ENCODE measurements around the gene OR1D5. TPM values are rescaled to one million over a fixed set of nuclear protein-coding genes. Genes with fewer than 3 reads are reported as not detected.

The OR1D5 gene
- total RNA-seq, 2 experiments from 2014 or later: not detected

- intact Hi-C loops (cut with micrococcal nuclease): no loop called here
- H3K27me3 Mint-ChIP-seq: no peaks in the 10 kb centered on the region
- no peak overlapping the region for H3K4me3 Mint-ChIP-seq
- H3K9me3 Mint-ChIP-seq: no peaks in the 10 kb centered on the region
- POLR2A ChIA-PET: no interaction called here
- TF ChIP-seq CTCF (IDR thresholded peaks at IDR 0.05): no peak
- H3K36me3 Mint-ChIP-seq (ENCODE audit: low read depth): no peaks in the 10 kb centered on the region
- ATAC-seq (no peak), DNase-seq (no peak)
- H3K27ac Mint-ChIP-seq: no peak overlapping the region
- CTCF ChIA-PET: interaction anchor here (1.4 to 1.7 kb wide), 2 partner anchors 13 to 17 kb away, joined by 3 read pairs; no protein-coding TSS in a partner anchor
- H3K4me1 Mint-ChIP-seq (ENCODE audit: low read depth): no peaks in the 10 kb centered on the region
Measured at GRCh38 chr17:3030096-3030495, 33.3 kb downstream of the OR1D5 start.

- TF ChIP-seq CTCF (IDR thresholded peaks at IDR 0.05): no peak
- Mint-ChIP-seq H3K27me3 (no peaks in the 10 kb centered on the region), H3K36me3 (ENCODE audit: low read depth) (no peaks in the 10 kb centered on the region), H3K4me3 (no peak overlapping the region), H3K27ac (no peak overlapping the region), H3K4me1 (ENCODE audit: low read depth) (no peaks in the 10 kb centered on the region), H3K9me3 (no peaks in the 10 kb centered on the region)
- DNase-seq (no peak), ATAC-seq (no peak)
- ChIA-PET CTCF (no interaction called here), POLR2A (no interaction called here)
- intact Hi-C loops (cut with micrococcal nuclease): no loop called here
Measured at GRCh38 chr17:3029213-3029913, 34.0 kb downstream of the OR1D5 start.

- H3K9me3 Mint-ChIP-seq: peaks cover 4% of the 10 kb centered on the region
- no peak for TF ChIP-seq CTCF (IDR thresholded peaks at IDR 0.05)
Measured at GRCh38 chr17:3027786-3028532, 35.4 kb downstream of the OR1D5 start.

GRCh38 chr17:3026856-3027751 is 36.3 kb downstream of the OR1D5 start:
- H3K4me3 Mint-ChIP-seq: no peak overlapping the region
- CTCF ChIA-PET: interaction anchor here (1.4 kb wide), 1 partner anchor 179 kb away, joined by 4 read pairs; no protein-coding TSS in a partner anchor
- intact Hi-C loops (cut with micrococcal nuclease): no loop called here
- peaks cover 9% of the 10 kb centered on the region for H3K9me3 Mint-ChIP-seq
- POLR2A ChIA-PET: no interaction called here
- no peaks in the 10 kb centered on the region for H3K27me3 Mint-ChIP-seq
- ATAC-seq (no peak), DNase-seq (no peak)
- no peak overlapping the region for H3K27ac Mint-ChIP-seq
- no peak for TF ChIP-seq CTCF (IDR thresholded peaks at IDR 0.05)
- no peaks in the 10 kb centered on the region for H3K4me1 Mint-ChIP-seq (ENCODE audit: low read depth)
- H3K36me3 Mint-ChIP-seq (ENCODE audit: low read depth): peaks cover 15% of the 10 kb centered on the region

More at GRCh38 chr17:3027786-3028532, 35.4 kb downstream of the OR1D5 start:
- POLR2A ChIA-PET: no interaction called here
- ATAC-seq (no peak), DNase-seq (no peak)
- Mint-ChIP-seq H3K36me3 (ENCODE audit: low read depth) (peaks cover 7% of the 10 kb centered on the region), H3K27me3 (no peaks in the 10 kb centered on the region), H3K27ac (no peak overlapping the region), H3K4me3 (no peak overlapping the region), H3K4me1 (ENCODE audit: low read depth) (no peaks in the 10 kb centered on the region)
- intact Hi-C loops (cut with micrococcal nuclease): no loop called here
- CTCF ChIA-PET: interaction anchor here (1.4 kb wide), 1 partner anchor 180 kb away, joined by 4 read pairs; no protein-coding TSS in a partner anchor
